Right kidney (tissue), 9 donors: ENCODE results near the gene KIAA0753.

Experiments used
- DNase-seq: peaks from one replicate; pipeline ENCODE4 v3.0.0-alpha.2; 2016
- long read RNA-seq, 8 donors: transcript quantifications; one replicate each; lab custom pipeline, GENCODE V29; 2026

The KIAA0753 gene
- long read RNA-seq, donor 1, partial matches to known transcripts: 380 of 431 reads
- long read RNA-seq, donor 1, other reads (novel, unspliced or antisense): 51 of 431 reads
- long read RNA-seq, donor 2, partial matches to known transcripts: 0 of 1 reads
- long read RNA-seq, donor 2, other reads (novel, unspliced or antisense): 0 of 1 reads
- long read RNA-seq, donor 3, full-length matches to known transcripts: 1 of 101 reads
- long read RNA-seq, donor 3, partial matches to known transcripts: 30 of 101 reads
- long read RNA-seq, donor 3, other reads (novel, unspliced or antisense): 70 of 101 reads
- long read RNA-seq, donor 4, partial matches to known transcripts: 0 of 2 reads
- long read RNA-seq, donor 4, other reads (novel, unspliced or antisense): 0 of 2 reads
- long read RNA-seq, donor 5: 0 reads
- long read RNA-seq, donor 6, partial matches to known transcripts: 66 of 210 reads
- long read RNA-seq, donor 6, other reads (novel, unspliced or antisense): 143 of 210 reads
- long read RNA-seq, donor 7: 0 reads
- long read RNA-seq, donor 8, partial matches to known transcripts: 22 of 24 reads
- long read RNA-seq, donor 8, other reads (novel, unspliced or antisense): 0 of 24 reads

DNA sequence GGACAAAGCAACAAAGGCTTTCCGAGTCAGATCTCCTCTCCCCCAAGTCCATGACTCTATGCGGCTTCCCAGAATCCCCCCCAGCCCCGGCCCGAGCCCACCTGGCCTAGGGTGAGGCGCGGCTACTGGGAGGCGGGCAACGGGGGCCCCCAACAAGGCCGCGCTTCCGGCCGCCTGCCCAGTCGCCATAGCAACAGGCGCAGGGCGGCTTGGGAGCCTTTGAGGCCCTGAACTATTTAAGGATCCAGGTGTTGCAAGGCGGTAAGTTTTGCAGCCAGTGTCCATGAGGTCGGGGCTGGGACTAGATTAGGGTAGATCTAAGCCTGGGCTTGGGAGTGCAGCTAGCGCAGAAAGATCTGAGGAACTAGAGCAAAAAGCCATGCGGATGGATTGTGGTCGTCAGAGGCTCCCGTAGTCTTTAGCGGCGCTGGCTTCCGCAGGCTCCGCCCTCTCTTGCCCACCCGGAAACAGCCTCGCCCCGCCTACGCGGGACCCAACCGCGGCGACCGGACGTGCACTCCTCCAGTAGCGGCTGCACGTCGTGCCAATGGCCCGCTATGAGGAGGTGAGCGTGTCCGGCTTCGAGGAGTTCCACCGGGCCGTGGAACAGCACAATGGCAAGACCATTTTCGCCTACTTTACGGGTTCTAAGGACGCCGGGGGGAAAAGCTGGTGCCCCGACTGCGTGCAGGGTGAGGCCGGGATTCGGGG lies at the start of gene KIAA0753, which contains the start of gene TXNDC17:
TSS of gene KIAA0753 (minus strand) at position 176 of the 711 bp plus-strand sequence. CDS start 5,608 bp downstream, outside the sequence.
TSS of gene TXNDC17 (plus strand) at position 525 of the 711 bp plus-strand sequence. CDS start at position 548, 23 bp downstream.
- peak; percentile 99 for DNase-seq

DNA sequence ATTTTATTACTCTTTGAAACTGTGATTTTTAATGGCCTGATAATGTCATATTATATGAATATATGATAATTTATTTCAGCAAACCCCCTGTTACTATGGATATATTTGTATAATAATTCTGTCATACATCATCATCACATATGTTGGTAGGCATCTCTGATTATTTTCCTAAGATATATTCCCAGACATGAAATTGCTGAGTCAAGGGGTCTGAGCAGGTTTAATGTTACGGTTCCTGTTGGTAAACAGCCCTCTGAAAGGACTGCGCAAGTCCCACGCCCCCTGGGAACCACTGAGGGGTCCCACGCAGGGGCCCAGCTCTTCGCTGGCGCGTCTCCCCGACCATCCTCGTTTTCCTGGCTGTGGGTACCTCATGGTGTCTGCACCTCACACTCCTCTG lies 48.4 kb upstream of the KIAA0753 start:
- DNase-seq: no peak

DNA sequence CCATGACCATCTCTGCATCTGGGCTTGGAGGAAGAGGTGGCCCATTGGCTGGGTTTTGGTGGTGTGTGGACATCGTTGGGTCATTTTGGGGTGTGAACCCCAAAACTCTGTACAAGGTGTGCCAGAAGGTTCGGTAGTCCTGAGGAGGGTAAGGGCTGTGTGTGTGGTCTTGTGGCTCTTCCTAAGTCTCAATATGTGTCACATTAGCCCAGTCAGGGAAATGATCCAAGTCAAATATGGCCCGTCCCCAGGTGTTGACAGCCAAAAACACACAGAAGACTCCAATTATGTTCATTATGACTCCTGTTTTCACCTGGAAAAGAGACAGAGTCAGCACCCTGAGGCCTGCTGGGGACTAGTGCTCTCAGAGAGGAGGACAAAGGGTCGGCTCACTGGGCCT lies 45.5 kb upstream of the KIAA0753 start:
- DNase-seq: no peak

DNA sequence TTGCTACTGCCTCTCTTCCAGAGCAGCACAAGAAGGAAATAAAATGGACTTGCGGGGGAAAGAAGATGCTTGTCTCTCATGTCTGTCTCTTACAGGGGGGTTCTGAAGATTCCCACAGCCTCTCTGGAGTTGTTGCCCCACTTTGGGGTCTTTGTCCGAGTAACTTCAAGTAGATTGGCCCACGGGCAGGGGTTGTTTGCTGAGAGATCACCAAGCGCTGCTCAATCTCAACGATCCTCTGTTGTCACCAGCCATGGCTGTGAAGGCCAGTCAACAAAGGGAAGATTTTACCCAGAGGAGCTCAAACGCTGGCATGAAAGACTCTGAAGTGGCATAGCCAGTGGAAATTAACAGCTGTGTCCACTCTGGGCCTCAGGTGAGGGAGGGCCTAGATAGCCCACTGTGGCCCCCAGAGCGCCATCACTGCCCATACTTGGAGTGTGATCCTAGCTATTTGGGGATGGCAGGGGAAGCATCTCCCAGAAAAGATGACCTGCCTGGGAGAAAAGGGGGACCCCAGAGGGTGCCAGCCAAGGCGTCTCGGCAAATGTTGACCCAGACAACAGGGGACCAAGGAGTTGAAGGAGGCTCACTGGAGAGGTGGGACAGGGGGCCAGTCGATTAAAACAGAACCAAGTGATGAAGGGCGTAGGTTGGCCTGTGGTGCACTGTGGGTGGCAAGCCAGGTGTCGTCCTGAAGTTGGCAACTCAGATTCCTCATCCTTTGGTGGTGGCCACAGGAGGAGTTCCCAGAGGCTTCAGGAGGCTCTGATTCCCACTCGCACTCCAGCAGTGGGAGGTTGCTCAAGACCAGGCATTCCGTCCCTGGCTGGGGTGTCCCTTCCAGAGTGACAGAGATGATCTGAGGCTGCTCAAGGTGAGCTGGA lies 44.6 kb upstream of the KIAA0753 start:
- DNase-seq: no peak

DNA sequence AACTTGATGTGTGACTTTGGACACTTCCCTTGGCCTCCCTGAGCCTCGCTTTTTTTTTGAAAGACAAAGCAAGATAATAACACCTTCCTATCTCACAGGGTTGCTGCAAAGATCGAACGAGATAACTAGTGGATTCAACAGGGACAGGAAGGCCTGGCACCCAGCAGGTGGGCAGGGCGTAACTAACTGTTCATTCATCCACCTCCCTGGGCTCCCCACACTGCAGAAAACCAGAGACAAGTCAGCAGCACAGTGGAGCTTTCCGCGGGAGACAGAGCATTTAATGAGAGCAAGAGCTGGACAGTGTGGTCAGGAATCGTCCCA lies 43.9 kb upstream of the KIAA0753 start:
- no peak for DNase-seq

DNA sequence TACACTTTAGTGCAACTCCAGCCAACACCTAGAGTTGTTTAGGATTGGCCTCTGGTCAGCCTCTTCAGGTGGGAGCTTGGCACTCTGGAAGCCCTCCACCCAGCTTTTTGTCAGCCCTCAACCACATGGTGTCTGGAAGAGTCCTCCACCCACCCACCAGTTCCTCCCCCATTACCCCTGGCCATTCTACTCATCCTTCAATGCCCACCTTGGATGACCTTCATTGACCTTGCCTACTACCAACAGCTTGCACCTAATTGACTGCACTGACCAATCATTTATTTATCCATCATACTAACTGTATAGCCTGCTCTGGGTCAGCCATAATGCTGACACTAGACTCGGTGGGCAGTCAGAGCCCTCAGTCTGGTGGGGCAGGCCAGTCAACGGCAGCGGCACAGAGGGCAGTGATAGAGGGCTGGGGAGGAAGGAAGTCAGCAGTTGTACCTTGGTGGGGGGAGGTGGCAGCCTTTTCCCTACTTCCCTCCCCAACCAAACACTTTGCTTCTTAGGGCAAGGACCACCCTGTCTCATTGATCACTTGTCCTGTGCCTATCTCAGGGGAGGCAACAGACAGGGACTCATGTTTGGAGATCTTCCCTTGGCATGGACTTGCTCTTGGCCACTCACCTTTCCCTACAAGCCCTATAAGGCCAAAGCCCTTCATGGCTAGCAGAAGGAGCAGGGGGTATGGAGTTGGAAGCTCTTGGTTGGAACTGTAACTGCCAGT lies 43.4 kb upstream of the KIAA0753 start:
- no peak for DNase-seq

DNA sequence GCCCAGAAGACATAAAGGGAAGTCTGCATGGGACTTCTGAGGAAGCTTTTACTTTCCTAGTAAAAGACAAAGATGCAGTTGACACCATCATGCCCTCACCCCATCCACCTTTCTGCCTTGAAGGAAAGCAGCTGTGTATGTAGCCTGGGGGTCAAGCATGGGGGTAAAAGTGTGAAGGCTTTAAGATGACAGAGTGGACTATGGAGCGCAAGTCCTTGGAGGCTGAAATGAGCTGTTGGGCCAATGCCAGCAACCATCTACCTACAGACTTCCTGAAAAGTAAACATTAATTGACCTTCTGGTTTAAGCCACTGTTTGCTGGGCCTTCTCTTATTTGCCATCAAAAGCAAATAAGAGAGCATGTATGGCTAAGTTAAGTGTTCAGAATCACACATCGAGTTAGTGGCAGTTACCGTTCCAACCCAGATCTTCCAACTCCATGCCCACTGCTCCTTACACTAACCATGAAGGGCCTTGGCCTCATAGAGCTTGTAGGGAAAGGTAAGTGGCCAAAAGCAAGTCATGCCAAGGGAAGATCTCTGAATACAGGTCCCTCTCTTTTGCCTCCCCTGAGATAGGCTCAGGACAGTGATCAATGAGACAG lies 42.7 kb upstream of the KIAA0753 start:
- no peak for DNase-seq

DNA sequence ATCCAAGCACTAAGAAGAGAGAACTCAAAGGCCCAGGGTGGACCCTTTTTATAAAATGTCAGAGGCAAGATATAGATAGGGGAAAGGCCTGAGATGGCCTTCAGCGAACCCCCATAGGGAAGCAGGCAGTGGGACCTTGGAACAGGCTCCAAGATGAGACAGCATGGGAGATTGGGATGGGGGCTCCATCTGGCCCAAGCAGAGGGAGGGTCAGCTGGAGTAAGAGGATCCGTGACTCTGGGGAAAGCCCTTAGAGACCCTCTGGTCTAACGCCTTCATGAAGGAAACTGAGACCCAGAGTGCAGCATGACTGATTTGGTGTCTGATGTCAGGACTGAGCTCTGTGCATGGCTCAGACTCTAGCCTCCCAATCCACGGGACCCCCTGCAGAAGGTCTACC lies 41.8 kb upstream of the KIAA0753 start:
- no peak for DNase-seq

DNA sequence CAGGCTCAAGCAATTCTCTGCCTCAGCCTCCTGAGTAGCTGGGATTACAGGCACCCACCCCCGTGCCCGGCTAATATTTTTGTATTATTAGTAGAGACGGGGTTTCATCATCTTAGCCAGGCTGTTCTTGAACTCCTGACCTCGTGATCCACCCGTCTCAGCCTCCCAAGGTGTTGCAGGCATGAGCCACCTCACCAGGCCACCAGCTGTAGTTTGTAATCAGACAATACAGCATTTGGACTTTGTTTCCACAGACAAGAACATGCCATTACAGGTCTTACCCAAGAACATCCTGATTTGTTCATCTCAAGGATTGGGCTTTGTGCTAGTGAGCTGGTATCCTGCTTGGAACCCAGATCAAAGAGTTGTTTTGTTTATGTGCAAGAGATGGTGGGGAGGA lies 41.2 kb upstream of the KIAA0753 start:
- DNase-seq: no peak

DNA sequence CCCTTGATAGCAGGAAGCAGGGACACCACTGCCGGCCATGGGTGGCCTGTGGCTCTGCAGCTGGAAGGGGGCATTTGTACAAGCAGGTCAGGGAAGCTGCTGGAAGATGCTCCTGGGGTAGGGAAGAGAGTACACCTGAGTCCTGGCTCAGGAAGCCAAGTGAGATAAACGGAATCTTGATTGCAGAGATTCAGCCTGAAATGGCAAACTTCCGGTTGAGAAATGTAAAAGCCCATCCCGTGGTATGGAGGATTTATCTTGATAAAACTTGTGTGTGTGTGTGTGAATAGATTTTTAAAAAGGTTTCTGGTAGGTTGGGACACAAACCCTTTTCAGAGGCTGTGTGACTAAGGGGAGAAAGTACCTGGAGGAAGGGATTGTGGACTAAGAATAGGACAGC lies 40.7 kb upstream of the KIAA0753 start:
- no peak for DNase-seq

DNA sequence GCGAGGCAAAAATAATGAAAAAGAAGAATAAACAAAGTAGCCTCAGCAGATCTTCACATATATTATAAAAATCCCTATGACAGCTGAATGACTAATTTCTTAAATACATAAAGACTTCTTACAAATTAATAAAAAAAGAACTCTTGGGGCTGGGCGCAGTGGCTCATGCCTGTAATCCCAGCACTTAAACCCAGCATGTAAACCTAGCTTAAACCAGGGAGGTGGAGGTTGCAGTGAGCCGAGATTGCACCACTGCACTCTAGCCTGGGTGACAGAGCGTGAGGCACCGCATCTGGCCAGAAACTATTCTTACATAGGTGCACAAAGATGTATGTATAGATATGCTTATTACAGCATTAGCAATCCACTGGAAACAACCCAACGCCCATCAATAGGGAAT lies 38.7 kb upstream of the KIAA0753 start:
- no peak for DNase-seq

DNA sequence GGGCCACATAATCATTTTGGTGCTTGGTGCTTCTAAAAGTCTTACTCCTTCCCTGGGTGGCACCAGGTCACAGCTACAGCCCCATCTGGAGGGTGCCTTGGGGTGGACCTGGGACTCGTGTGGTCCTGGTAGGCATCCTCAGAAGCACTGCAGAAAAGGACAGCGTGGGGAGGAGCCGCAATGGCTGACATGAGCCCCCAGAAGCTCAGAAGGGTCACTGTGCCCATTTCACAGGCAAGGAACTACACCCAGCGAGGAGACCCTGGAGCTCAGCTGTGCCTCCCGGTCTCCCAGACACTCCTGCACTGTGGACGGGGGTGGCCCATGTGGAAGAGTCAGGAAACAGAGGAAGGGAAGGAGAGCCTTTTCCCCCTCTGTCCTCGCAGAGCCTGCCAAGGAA lies 37.4 kb upstream of the KIAA0753 start:
- DNase-seq: no peak

DNA sequence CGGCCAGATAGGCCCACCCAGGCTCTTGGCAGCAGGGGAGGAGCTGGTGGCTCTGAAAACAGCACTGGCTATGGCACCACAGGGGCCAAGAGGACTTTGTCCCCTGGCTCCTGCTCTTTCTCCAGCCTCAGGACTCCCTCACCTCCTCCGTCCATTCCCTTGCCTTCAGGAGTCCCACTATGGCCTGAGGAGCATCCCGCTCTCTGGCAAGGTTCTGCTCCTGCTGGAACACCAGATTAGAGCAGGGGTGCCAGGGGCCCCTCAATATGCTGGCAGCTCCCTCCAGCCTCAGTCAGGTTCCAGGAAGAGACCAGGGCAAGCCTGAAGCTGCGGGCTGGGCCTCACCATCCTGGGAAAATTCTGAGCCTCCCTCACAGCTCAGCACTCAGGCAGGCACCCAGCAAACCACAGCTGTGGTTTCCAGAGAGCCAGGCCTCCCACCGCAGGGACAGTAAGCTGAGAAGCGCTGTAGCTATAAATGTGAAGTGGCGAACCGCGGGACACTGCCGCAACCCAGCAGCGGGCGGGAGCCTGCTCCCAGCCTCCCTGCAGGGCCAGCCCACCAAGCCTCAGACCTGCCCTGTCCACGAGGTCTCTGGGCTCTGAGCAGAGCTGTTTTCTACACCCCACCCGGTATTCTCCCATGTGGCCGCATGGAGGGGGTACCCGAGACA lies 36.8 kb upstream of the KIAA0753 start:
- DNase-seq: no peak

DNA sequence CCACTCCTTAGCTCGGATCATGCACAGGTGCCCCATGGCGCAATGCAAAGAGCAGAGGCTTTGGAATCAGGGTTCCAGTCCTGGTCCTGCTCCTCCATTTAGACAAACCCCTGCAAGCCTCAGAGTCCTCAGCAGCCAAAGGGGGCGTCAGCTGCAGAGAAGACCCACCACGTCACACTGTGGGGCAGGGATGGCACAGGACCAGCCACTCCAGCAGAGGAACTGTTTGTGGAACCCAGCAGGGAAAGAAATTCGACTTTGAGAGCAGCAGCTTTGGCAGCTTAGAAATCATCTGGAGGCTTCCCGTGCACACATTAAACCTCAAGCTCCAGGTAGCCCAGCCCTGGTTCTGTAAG lies 36.3 kb upstream of the KIAA0753 start:
- DNase-seq: no peak

DNA sequence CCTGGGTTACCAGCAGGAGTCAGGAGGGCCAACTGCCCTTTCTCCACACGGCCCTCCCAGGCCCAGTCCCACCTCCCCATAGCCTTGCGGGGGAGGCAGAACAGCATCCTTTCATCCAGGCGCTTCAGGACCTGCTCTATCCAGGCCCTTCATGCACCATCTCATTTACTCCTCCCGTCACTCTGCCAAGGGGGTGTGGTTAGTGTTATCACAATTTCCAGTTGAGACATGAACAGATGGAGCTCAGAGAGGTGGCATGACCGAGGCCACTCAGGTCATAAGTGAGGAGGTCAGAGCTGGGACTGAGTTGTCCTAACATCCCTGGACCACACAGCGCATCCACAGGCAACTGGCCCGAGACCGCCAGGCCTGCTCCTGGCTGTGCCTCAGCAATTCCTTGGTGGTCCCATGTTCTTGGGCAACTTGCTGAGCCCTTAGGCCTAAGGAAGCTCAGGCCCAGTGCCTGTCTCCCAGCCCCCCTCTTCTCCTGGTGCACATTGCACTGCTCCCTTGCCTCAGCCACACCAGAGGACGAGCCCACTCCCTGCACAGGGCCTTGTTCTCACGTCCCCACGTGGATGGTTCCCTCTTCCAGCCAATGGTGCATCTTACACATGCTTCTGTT lies 34.8 kb upstream of the KIAA0753 start:
- DNase-seq: no peak

DNA sequence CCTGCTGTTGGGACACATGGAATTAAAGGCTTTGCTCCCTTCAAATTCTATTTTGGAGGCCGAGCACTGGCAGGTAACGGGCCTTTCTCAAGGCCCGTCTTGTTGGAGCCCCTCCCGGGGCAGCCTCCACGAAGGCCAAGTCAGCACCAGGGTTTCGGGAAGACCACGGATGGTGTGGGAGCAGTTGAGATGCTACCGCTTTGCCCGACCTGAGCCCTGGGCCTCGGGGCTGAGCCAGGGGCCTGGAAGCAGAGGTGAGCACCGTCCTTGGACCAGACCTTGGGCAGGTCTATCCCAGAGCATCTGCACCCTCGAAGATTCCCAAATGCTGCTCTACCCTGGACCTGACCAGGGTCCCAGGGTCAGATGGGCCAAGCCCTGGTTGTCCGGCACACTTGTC lies 34.1 kb upstream of the KIAA0753 start:
- no peak for DNase-seq

DNA sequence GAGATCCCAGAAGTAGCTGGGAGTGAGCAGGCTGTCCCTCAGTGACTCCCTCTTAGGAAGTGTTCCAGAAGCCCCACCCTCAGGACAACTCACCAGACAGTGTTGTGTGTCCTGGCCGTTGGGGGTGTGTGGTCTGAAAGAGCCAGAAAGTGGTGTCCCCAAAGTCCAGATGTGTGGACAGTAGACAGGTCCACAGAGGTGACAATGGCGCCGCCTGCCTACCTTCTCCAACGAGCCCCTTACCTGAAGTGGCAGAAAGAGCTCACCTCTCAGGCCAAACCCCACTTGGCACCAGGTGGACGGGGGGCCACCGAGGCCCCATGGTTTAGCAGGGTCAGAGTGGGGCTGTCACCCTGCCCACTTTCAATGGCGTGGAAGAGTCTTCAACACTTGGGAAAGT lies 30.9 kb upstream of the KIAA0753 start:
- no peak for DNase-seq

DNA sequence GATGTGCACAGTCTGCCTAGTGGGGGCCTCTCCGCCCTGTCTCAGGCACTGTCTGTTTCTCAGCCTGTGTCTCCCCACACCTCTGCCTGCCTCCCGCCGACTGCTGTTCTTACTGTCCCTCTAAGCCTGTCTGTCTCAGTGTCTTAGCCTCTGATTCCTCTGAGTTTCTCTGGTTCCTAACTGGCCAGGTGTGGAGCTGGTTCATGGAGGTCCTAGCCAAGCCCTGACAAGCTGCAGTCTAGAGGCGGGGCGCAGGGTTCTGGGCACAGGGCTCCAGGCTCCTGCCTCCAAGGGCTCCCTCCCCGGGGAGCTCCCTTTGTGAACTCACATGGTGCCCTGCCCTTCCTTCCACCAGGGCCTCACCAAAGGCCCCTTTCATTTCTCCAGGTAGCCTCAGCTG lies 30.5 kb upstream of the KIAA0753 start:
- no peak for DNase-seq

DNA sequence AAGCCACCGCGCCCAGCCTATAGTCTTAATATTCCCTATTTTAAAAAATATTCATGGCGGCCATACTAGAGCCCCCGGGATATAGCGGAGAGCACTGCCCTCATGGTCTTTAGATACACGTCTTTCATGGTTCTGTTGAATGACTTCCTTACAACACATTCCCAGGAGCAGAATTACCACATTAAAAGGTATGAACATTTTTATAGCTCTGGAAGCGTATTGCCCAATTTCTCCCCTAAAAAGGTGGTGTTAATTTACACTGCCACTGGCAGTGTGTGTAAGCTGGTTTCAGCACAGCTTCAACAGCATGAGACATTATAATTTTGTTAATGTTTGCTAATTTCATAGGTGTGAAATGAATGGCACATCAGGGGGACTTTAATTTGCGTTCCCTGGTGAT lies 30.1 kb upstream of the KIAA0753 start:
- no peak for DNase-seq

DNA sequence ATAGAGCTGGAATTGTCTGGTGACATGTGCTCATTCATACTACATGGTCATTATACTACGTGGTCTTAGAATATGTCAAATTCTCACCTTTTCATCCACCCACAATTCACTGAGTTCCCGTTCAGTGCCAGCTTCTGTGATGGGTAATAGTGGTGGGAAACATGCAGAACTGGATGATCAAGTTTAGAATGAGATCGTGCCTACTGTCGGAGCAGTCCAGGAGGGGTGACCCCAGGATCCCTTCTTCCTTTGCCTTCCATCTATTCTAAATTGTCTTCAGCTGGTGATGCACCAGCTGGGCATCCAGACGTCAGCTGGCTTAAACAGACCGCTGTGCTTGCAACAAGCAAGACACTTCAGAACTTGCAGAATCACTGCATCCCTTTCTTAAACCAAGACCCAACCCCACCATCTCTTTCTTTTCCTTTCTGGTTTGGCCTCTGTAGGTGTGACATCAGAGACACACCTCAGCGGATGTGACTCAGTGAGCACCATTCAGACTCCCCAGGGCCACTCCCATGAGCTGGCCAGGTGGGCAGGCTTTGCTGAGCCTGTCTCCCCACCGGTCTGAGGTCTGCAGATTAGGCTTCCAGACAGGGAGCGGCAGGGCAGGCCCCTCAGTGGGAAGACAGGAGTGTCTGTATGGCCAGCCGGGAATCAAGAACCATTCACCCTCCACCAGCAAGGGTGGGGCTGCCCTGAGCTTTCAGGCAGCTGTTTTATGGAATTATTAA lies 29.1 kb upstream of the KIAA0753 start:
- DNase-seq: no peak
